ENCODE data around the gene FOXC1. TPM values are rescaled to one million over a fixed set of nuclear protein-coding genes. Genes with fewer than 3 reads are reported as not detected.

FOXC1 gene
- total RNA-seq, 1 experiment from 2014 or later = 7.3 TPM

DNA sequence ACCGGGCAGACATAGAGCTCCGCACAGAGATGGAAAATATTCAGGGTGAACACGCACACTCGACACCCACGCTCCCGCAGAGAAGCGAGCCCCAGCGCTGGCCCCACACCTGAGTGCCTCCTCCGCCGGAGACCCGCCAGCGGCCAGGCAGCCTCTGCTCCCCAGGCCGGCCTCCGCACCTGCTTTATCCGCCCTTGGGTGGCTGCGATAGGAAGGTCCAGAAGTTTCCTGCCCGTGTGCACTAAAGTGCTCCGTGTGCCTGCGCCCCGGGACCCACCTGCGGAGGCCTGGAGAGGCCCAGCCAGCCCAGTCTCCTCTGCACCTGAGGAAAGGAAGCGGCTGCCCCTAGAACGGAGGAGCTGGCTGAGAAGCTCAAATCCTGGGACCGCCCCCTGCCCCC lies 10.8 kb upstream of the FOXC1 start:
- POLR2A ChIA-PET (ENCODE audit: unreplicated experiment) = interaction anchor here (0.6 kb wide), 1 partner anchor 647 kb away, joined by 3 read pairs; the partner anchor contains the start of gene GMDS
- H3K4me3 ChIP-seq (ENCODE audit: low read length) = no peak overlapping the region
- H3K4me1 ChIP-seq (ENCODE audit: insufficient read depth, low read length) = peaks cover 38% of the 10 kb centered on the region
- BruUV-seq (replicated peaks) = no TSS peak
- no peaks in the 10 kb centered on the region for H3K36me3 ChIP-seq (ENCODE audit: low read depth, low read length)
- no peaks in the 10 kb centered on the region for H3K79me2 ChIP-seq (ENCODE audit: low read length)
- H3K9ac ChIP-seq (ENCODE audit: low read length) = no peak overlapping the region
- no peaks in the 10 kb centered on the region for H3K9me2 ChIP-seq (replicated peaks; ENCODE audit: low read length)
- CTCF ChIA-PET = no interaction called here
- H3K4me2 ChIP-seq (ENCODE audit: low read length) = no peak overlapping the region
- no peak overlapping the region for H2AFZ ChIP-seq (ENCODE audit: low read length)
- no peaks in the 10 kb centered on the region for H3F3A ChIP-seq (ENCODE audit: low read length, unreplicated experiment)
- intact Hi-C loops (cut with micrococcal nuclease) = no loop called here
- no peaks in the 10 kb centered on the region for H4K20me1 ChIP-seq (ENCODE audit: low read length)
- ATAC-seq = no peak
- no peaks in the 10 kb centered on the region for H3K9me3 ChIP-seq (ENCODE audit: low read length)
- no peak for DNase-seq
- H3K27ac ChIP-seq (ENCODE audit: low read length) = no peak overlapping the region
- no peak for TF ChIP-seq EZH2phosphoT487 (IDR thresholded peaks at IDR 0.05; ENCODE audit: borderline replicate concordance, low read length)
- TF ChIP-seq EZH2 (IDR thresholded peaks at IDR 0.05; ENCODE audit: low read length, unreplicated experiment) = no peak
- TF ChIP-seq CTCF (conservative IDR thresholded peaks at IDR 0.05; ENCODE audit: low read depth, low read length) = no peak
- H3K27me3 ChIP-seq (ENCODE audit: low read length) = peaks cover 8% of the 10 kb centered on the region; the same call in 1 of the 2 replicates

GRCh38 chr6:1599469-1599868 lies 10.2 kb upstream of the FOXC1 start:
- Histone ChIP-seq H3K9me3 (ENCODE audit: low read length) (no peaks in the 10 kb centered on the region), H4K20me1 (ENCODE audit: low read length) (no peaks in the 10 kb centered on the region), H3K4me1 (ENCODE audit: insufficient read depth, low read length) (peaks cover 35% of the 10 kb centered on the region), H3K27ac (ENCODE audit: low read length) (no peak overlapping the region), H3K9me2 (replicated peaks; ENCODE audit: low read length) (no peaks in the 10 kb centered on the region), H3K27me3 (ENCODE audit: low read length) (peaks cover 2% of the 10 kb centered on the region; the same call in 1 of the 2 replicates), H3K4me3 (ENCODE audit: low read length) (no peak overlapping the region), H3K4me2 (ENCODE audit: low read length) (no peak overlapping the region), H3K9ac (ENCODE audit: low read length) (no peak overlapping the region), H3K36me3 (ENCODE audit: low read depth, low read length) (no peaks in the 10 kb centered on the region), H2AFZ (ENCODE audit: low read length) (no peak overlapping the region), H3F3A (ENCODE audit: low read length, unreplicated experiment) (no peaks in the 10 kb centered on the region), H3K79me2 (ENCODE audit: low read length) (no peaks in the 10 kb centered on the region)
- ChIA-PET POLR2A (ENCODE audit: unreplicated experiment) (no interaction called here), CTCF (no interaction called here)
- no TSS peak for BruUV-seq (replicated peaks)
- ATAC-seq (no peak), DNase-seq (no peak)
- intact Hi-C loops (cut with micrococcal nuclease) = no loop called here
- TF ChIP-seq EZH2 (IDR thresholded peaks at IDR 0.05; ENCODE audit: low read length, unreplicated experiment) (no peak), CTCF (conservative IDR thresholded peaks at IDR 0.05; ENCODE audit: low read depth, low read length) (no peak), EZH2phosphoT487 (IDR thresholded peaks at IDR 0.05; ENCODE audit: borderline replicate concordance, low read length) (no peak)

- Histone ChIP-seq H3K4me1 (ENCODE audit: insufficient read depth, low read length) (peaks cover 32% of the 10 kb centered on the region), H3K4me3 (ENCODE audit: low read length) (no peak overlapping the region), H3K36me3 (ENCODE audit: low read depth, low read length) (no peaks in the 10 kb centered on the region), H4K20me1 (ENCODE audit: low read length) (no peaks in the 10 kb centered on the region), H2AFZ (ENCODE audit: low read length) (no peak overlapping the region), H3K9me2 (replicated peaks; ENCODE audit: low read length) (no peaks in the 10 kb centered on the region), H3K9ac (ENCODE audit: low read length) (no peak overlapping the region), H3K27ac (ENCODE audit: low read length) (no peak overlapping the region), H3K27me3 (ENCODE audit: low read length) (no peaks in the 10 kb centered on the region), H3F3A (ENCODE audit: low read length, unreplicated experiment) (no peaks in the 10 kb centered on the region), H3K9me3 (ENCODE audit: low read length) (no peaks in the 10 kb centered on the region), H3K79me2 (ENCODE audit: low read length) (no peaks in the 10 kb centered on the region), H3K4me2 (ENCODE audit: low read length) (no peak overlapping the region)
- CTCF ChIA-PET = no interaction called here
- BruUV-seq (replicated peaks) = no TSS peak
- POLR2A ChIA-PET (ENCODE audit: unreplicated experiment) = no interaction called here
- DNase-seq = no peak
- TF ChIP-seq EZH2phosphoT487 (IDR thresholded peaks at IDR 0.05; ENCODE audit: borderline replicate concordance, low read length) (no peak), CTCF (conservative IDR thresholded peaks at IDR 0.05; ENCODE audit: low read depth, low read length) (no peak), EZH2 (IDR thresholded peaks at IDR 0.05; ENCODE audit: low read length, unreplicated experiment) (no peak)
- ATAC-seq = no peak
- intact Hi-C loops (cut with micrococcal nuclease) = no loop called here
Observed at GRCh38 chr6:1600063-1600763, 9.5 kb upstream of the FOXC1 start.
